Activated T-cell treated with anti-CD3 and anti-CD28 coated beads for 48 hours (primary cell): ENCODE data around the gene SLC15A1.
"Not testable (repeated sequence)": the region's sequence is repeated elsewhere in the genome, so short reads cannot be mapped to it uniquely, and the experiment has no call there.

Experiments
- DNase-seq: peaks from one replicate; pipeline ENCODE4 v3.0.0-alpha.2; 2020; ENCODE audit warnings: low read depth

The SLC15A1 gene

GRCh38 chr13:98653463-98653985 is 98.9 kb downstream of the SLC15A1 start:
- peak; percentile 61 for DNase-seq

GRCh38 chr13:98652721-98653462 is 99.6 kb downstream of the SLC15A1 start:
- DNase-seq = no peak

DNA sequence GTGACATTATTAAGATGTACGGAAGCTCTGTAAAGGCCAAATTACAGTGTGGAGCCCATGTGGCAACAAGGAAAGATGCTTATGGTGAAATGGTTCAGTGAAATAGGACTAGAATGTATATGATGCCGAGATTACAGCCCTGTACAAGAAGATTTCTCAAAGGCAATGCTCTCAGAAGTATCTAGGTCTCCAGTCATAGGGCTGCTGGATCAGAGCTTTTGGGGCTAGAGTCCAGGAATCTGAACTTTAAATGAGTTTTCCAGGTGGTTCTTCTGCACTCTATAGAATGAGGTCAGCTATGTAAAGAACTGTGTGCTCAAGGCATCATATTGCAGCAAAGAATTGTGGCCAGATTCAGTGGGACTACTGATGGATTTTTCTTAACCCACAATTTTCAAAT is 100.2 kb downstream of the SLC15A1 start:
- DNase-seq = no peak

DNA sequence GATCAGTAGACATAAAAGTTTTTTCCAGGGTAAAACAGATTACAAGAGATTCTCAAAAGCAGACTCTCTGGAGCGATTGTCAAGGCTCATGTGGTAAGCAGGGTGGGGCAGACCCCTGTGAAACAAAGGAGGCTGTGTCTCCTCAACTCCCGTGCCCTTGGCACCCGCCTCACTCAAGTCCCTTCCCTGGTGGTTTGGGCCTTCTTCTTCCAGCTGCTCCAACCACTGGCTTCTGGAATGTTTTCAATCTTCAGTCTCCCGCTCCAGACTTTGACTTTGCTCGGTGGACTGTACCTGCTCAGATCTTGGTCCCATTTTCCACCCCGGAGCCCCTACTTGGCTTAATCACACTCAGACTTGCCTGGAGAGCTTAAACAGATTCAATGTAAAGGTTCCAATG is 100.7 kb downstream of the SLC15A1 start:
- no peak for DNase-seq

GRCh38 chr13:98650396-98651107 is 101.9 kb downstream of the SLC15A1 start:
- DNase-seq = no peak

DNA sequence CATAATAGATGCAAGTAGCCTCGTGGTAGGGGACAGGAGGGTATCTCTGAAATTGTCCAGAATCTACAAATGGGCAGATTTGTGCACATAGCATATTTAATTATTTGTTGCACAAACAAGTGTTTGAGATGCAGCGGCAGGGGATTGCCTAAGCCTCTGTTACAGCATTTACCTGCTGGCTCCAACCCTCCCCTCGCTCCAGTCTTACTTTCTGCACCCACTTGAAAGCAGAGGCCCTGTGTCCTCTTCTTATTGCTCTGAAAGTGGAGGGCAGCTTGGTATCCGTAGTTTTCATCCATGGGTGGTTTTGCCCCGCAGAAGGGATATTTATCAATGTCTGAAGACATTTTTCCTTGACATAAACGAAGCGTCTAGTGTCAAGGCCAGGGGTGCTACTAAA is 102.6 kb downstream of the SLC15A1 start:
- no peak for DNase-seq

GRCh38 chr13:98648686-98649085 is 103.8 kb downstream of the SLC15A1 start:
- no peak for DNase-seq

GRCh38 chr13:98648141-98648540 is 104.3 kb downstream of the SLC15A1 start:
- DNase-seq = no peak

DNA sequence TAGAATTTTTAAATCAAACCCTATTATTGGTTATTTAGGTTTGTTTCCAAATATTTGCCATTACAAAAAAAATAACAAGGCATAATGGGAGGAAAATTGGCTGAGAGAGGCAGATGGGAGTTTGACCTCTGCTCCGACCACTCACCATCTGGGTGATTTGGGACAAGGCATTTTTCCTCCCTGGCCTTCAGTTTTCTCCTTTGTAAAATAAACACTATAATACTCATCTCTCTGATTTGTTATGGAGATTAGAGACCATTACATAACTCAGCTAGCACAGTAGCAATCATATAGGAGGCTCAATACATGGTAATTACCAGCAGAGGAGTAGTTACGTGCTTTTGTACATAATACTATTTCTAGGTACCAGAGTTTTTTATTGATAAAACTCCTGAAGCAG is 105.4 kb downstream of the SLC15A1 start:
- no peak for DNase-seq

- DNase-seq = no peak
These were observed 109.0 kb downstream of the SLC15A1 start for GRCh38 chr13:98643479-98643878.

GRCh38 chr13:98641075-98641474 is 111.4 kb downstream of the SLC15A1 start:
- no peak for DNase-seq

GRCh38 chr13:98639785-98640184 is 112.7 kb downstream of the SLC15A1 start:
- not testable (repeated sequence) for DNase-seq

GRCh38 chr13:98638352-98638751 is 114.1 kb downstream of the SLC15A1 start:
- not testable (repeated sequence) for DNase-seq
